ENCODE data around the gene TRMO.

GRCh38 chr9:97935276-97935675 is 13.0 kb upstream of the TRMO start:
- TF ChIP-seq POLR2AphosphoS5 (IDR thresholded peaks at IDR 0.05) (no peak), POLR2A (IDR thresholded peaks at IDR 0.05) (no peak)

Measured in breast epithelium (tissue), 3 donors.